Measurements from ENCODE around the gene TBXAS1. TPM values are rescaled to one million over a fixed set of nuclear protein-coding genes. Genes with fewer than 3 reads are reported as not detected.

The TBXAS1 gene
- total RNA-seq, 5 donors from 2014 or later (not counting 1 experiment from before 2014, with no cell fraction given): 5.2 to 14.2 (median 7.3) TPM

DNA sequence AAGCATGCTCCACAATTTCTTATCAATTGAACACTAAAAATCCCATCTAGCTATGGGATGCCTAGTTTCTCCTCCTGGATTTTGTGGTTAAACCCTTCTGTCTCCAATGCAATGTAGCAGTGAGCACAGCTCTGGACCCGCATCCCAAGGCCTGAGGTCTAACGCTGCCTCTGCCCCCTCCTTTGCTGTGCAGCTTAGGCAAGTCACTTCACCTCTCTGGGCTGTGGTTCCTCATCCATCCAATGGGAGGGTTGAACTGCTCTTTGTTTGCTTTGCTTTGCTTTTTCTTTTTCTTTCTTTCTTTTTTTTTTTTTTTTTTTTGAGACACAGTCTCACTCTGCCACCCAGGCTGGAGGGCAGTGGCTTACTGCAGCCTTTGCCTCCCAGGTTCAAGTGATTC is 164.5 kb downstream of the TBXAS1 start:
- POLR2A ChIA-PET: interaction anchor here in 1 of 2 donors (0.6 kb wide), 1 partner anchor 329 kb away, joined by 3 read pairs; no protein-coding TSS in a partner anchor

DNA sequence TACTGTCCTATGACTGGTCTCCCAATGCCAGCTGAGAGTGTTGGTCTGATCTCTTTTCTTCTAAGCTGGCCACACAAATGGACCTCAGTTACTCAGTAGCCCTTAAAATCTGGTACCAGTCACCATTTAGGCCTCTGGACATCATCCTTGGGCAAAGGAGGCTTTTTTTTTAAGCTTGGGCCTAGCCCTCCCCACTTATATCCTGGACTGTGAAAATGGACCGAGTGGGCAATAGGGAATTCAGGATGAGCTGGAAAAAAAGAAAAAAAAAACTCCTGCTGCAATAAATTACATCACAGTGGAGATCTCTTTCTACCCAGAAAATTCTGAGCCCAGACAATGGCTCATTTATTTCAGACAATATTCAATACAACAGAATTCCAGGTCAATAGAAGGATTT is 165.3 kb downstream of the TBXAS1 start:
- Histone ChIP-seq H3K4me1 (ENCODE audit: control insufficient read depth in 1 of 2, extremely low read depth in 1 of 2, insufficient read depth in 2 of 2, low read length in 2 of 2) (no peaks in the 10 kb centered on the region), H3K27me3 (replicated peaks in 1 of 2; ENCODE audit: control insufficient read depth in 2 of 2, extremely low read depth in 1 of 2, insufficient read depth in 2 of 2, low read length in 1 of 2) (peaks cover 0 to 2% of the 10 kb centered on the region in 2 experiments), H3K4me3 (ENCODE audit: control insufficient read depth in 1 of 2, extremely low read depth in 1 of 2, low read length in 1 of 2) (no peak overlapping the region), H3K27ac (ENCODE audit: low read length) (no peak overlapping the region), H3K9me3 (no peaks in the 10 kb centered on the region), H3K36me3 (ENCODE audit: control insufficient read depth in 2 of 2, extremely low read depth in 1 of 2, insufficient read depth in 1 of 2, low read length in 1 of 2) (no peaks in the 10 kb centered on the region)
- Mint-ChIP-seq H3K27me3 (no peaks in the 10 kb centered on the region), H3K27ac (no peak overlapping the region), H3K4me1 (peaks cover 0 to 5% (median 0%) of the 10 kb centered on the region in 3 donors), H3K36me3 (no peaks in the 10 kb centered on the region), H3K4me3 (no peak overlapping the region), H3K9me3 (no peaks in the 10 kb centered on the region)
- DNase-seq: no peak
- ChIA-PET POLR2A (no interaction called here), CTCF (interaction anchor here in 1 of 2 donors (0.7 kb wide), 1 partner anchor 332 kb away, joined by 6 read pairs; no protein-coding TSS in a partner anchor)
- no CpG with 5 or more reads among the region's 1 CpG for WGBS (ENCODE audit: insufficient coverage)
- no peak for ATAC-seq (replicated peaks in 1 of 4)

More for the DNA sequence above, 164.5 kb downstream of the TBXAS1 start:
- Mint-ChIP-seq H3K36me3 (no peaks in the 10 kb centered on the region), H3K9me3 (no peaks in the 10 kb centered on the region), H3K27ac (no peak overlapping the region), H3K27me3 (no peaks in the 10 kb centered on the region), H3K4me3 (no peak overlapping the region), H3K4me1 (peaks cover 0 to 5% (median 0%) of the 10 kb centered on the region in 3 donors)
- Histone ChIP-seq H3K9me3 (no peaks in the 10 kb centered on the region), H3K36me3 (ENCODE audit: control insufficient read depth in 2 of 2, extremely low read depth in 1 of 2, insufficient read depth in 1 of 2, low read length in 1 of 2) (no peaks in the 10 kb centered on the region), H3K27ac (ENCODE audit: low read length) (no peak overlapping the region), H3K4me1 (ENCODE audit: control insufficient read depth in 1 of 2, extremely low read depth in 1 of 2, insufficient read depth in 2 of 2, low read length in 2 of 2) (no peaks in the 10 kb centered on the region), H3K27me3 (replicated peaks in 1 of 2; ENCODE audit: control insufficient read depth in 2 of 2, extremely low read depth in 1 of 2, insufficient read depth in 2 of 2, low read length in 1 of 2) (peaks cover 0 to 2% of the 10 kb centered on the region in 2 experiments), H3K4me3 (ENCODE audit: control insufficient read depth in 1 of 2, extremely low read depth in 1 of 2, low read length in 1 of 2) (no peak overlapping the region)
- 100% methylated on average over 1 of the region's 2 CpGs for WGBS (ENCODE audit: insufficient coverage)
- CTCF ChIA-PET: interaction anchor here in 1 of 2 donors (0.7 kb wide), 1 partner anchor 332 kb away, joined by 6 read pairs; no protein-coding TSS in a partner anchor
- ATAC-seq (replicated peaks in 1 of 4) (no peak), DNase-seq (no peak)

DNA sequence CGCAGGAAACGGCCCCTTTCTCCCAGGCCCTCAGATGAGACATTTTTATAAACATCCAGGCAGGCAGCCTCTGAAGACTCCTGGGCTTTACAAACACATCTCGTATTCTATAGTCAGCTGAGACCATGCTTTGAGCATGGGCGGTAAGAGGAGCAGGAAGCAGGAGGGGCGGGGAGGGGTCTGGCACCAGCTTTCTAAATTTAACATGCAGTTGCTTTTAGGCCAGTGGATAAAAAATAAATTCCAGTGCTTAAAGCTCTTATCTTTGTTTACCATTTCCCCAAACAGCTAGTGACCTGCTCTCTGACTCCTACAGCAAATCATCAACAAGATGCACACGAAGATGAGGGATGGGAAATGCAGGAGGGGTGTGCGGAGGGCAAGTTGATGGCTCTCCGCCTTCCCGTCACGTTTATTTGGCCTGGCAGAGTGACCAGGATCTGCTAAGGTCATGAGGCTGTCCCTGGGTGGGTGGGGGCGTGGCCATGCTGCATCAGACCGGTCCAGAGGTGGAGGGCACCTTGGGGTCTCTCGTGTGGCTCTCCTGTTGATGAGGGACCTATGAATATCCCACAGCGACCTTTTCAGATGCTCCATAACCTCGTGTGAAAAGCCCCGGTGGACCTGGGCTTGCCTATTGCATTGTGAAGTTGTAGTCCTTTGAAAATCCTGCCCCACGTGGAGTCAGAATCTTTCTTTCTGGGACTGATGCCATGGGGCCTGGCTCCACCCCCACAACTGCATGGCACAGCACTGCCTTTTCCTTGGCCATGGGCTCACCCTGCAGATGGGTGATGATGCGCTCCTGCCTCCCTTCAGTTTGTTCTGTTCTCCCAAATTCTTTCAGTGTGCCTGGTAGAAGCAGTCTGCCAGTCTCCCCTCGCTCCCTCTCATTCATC is 166.2 kb downstream of the TBXAS1 start:
- H3K9me3 Mint-ChIP-seq: no peaks in the 10 kb centered on the region
- no peak overlapping the region for H3K4me3 ChIP-seq (ENCODE audit: control insufficient read depth in 1 of 2, extremely low read depth in 1 of 2, low read length in 1 of 2)
- no peaks in the 10 kb centered on the region for H3K27me3 Mint-ChIP-seq
- no peaks in the 10 kb centered on the region for H3K36me3 Mint-ChIP-seq
- no peak overlapping the region for H3K27ac ChIP-seq (ENCODE audit: low read length)
- no peaks in the 10 kb centered on the region for H3K9me3 ChIP-seq
- ChIA-PET POLR2A (no interaction called here), CTCF (no interaction called here)
- no peak for DNase-seq
- no peak for ATAC-seq (replicated peaks in 1 of 4)
- no peaks in the 10 kb centered on the region for H3K4me1 Mint-ChIP-seq
- no peak overlapping the region for H3K27ac Mint-ChIP-seq
- H3K4me1 ChIP-seq (ENCODE audit: control insufficient read depth in 1 of 2, extremely low read depth in 1 of 2, insufficient read depth in 2 of 2, low read length in 2 of 2): no peaks in the 10 kb centered on the region
- 82% methylated on average over 15 of the region's 19 CpGs for WGBS (ENCODE audit: insufficient coverage)
- H3K4me3 Mint-ChIP-seq: no peak overlapping the region
- H3K27me3 ChIP-seq (replicated peaks in 1 of 2; ENCODE audit: control insufficient read depth in 2 of 2, extremely low read depth in 1 of 2, insufficient read depth in 2 of 2, low read length in 1 of 2): peaks cover 0 to 2% of the 10 kb centered on the region in 2 experiments
- H3K36me3 ChIP-seq (ENCODE audit: control insufficient read depth in 2 of 2, extremely low read depth in 1 of 2, insufficient read depth in 1 of 2, low read length in 1 of 2): no peaks in the 10 kb centered on the region

DNA sequence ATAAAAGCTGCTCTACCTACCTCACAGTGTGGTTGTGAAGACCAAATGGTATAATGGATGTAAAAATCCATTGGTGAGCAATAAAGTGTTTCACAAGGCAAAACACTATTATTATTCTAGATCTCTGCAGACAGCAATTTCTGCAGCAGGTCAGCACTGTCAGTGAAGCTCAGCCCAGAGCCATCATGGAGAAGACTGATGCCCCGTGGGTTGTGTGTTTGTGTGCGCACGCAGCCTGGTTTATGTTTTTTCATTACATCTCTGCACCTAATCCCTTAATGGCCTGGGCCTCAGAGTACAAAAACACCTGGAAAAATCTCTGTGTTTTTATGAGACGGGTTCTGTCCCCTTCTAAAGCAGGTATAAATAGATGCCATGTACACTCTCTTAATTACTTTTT is 169.5 kb downstream of the TBXAS1 start:
- WGBS (ENCODE audit: insufficient coverage): 100% methylated on average over 1 of the region's 4 CpGs
- H3K4me3 Mint-ChIP-seq: no peak overlapping the region
- no peaks in the 10 kb centered on the region for H3K4me1 ChIP-seq (ENCODE audit: control insufficient read depth in 1 of 2, extremely low read depth in 1 of 2, insufficient read depth in 2 of 2, low read length in 2 of 2)
- H3K27ac ChIP-seq (ENCODE audit: low read length): no peak overlapping the region
- no peaks in the 10 kb centered on the region for H3K9me3 Mint-ChIP-seq
- H3K36me3 ChIP-seq (ENCODE audit: control insufficient read depth in 2 of 2, extremely low read depth in 1 of 2, insufficient read depth in 1 of 2, low read length in 1 of 2): no peaks in the 10 kb centered on the region
- DNase-seq (no peak), ATAC-seq (replicated peaks in 1 of 4) (no peak)
- H3K27me3 Mint-ChIP-seq: no peaks in the 10 kb centered on the region
- no peaks in the 10 kb centered on the region for H3K9me3 ChIP-seq
- CTCF ChIA-PET: interaction anchor here in 1 of 2 donors (0.6 to 1.4 kb wide), 2 partner anchors 351 to 397 kb away, joined by 3 to 7 read pairs; no protein-coding TSS in a partner anchor
- H3K4me1 Mint-ChIP-seq: no peaks in the 10 kb centered on the region
- no peak overlapping the region for H3K4me3 ChIP-seq (ENCODE audit: control insufficient read depth in 1 of 2, extremely low read depth in 1 of 2, low read length in 1 of 2)
- POLR2A ChIA-PET: no interaction called here
- H3K27ac Mint-ChIP-seq: no peak overlapping the region
- H3K27me3 ChIP-seq (replicated peaks in 1 of 2; ENCODE audit: control insufficient read depth in 2 of 2, extremely low read depth in 1 of 2, insufficient read depth in 2 of 2, low read length in 1 of 2): no peaks in the 10 kb centered on the region
- H3K36me3 Mint-ChIP-seq: no peaks in the 10 kb centered on the region

DNA sequence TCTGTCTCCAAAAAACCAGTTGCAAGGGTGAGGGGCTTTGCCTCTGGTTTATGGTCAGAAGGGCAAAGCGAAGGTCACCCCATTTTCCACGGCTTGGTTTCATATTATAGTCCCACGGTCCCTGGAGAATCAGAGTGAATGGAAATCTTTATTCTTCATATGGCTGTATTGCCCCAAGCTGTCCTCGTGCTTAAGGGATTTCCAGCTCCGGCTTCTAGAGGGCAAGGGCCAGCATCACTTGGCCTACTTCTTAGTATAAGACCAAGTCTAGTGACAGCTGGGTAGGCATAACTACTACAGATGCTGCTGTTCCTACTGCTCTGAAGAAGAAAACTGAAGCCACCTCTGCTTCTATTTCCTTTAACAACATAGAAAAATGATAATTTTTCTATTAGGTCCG is 170.5 kb downstream of the TBXAS1 start:
- H3K27me3 ChIP-seq (replicated peaks in 1 of 2; ENCODE audit: control insufficient read depth in 2 of 2, extremely low read depth in 1 of 2, insufficient read depth in 2 of 2, low read length in 1 of 2): no peaks in the 10 kb centered on the region
- H3K4me3 ChIP-seq (ENCODE audit: control insufficient read depth in 1 of 2, extremely low read depth in 1 of 2, low read length in 1 of 2): no peak overlapping the region
- H3K27ac ChIP-seq (ENCODE audit: low read length): no peak overlapping the region
- Mint-ChIP-seq H3K4me3 (no peak overlapping the region), H3K4me1 (no peaks in the 10 kb centered on the region), H3K36me3 (no peaks in the 10 kb centered on the region), H3K27ac (no peak overlapping the region), H3K27me3 (no peaks in the 10 kb centered on the region), H3K9me3 (no peaks in the 10 kb centered on the region)
- DNase-seq (no peak), ATAC-seq (replicated peaks in 1 of 4) (no peak)
- ChIA-PET POLR2A (no interaction called here), CTCF (interaction anchor here in 1 of 2 donors (1.4 kb wide), 1 partner anchor 352 kb away, joined by 7 read pairs; no protein-coding TSS in a partner anchor)
- no peaks in the 10 kb centered on the region for H3K36me3 ChIP-seq (ENCODE audit: control insufficient read depth in 2 of 2, extremely low read depth in 1 of 2, insufficient read depth in 1 of 2, low read length in 1 of 2)
- no peaks in the 10 kb centered on the region for H3K9me3 ChIP-seq
- H3K4me1 ChIP-seq (ENCODE audit: control insufficient read depth in 1 of 2, extremely low read depth in 1 of 2, insufficient read depth in 2 of 2, low read length in 2 of 2): no peaks in the 10 kb centered on the region
- WGBS (ENCODE audit: insufficient coverage): 100% methylated on average over 1 of the region's 6 CpGs

DNA sequence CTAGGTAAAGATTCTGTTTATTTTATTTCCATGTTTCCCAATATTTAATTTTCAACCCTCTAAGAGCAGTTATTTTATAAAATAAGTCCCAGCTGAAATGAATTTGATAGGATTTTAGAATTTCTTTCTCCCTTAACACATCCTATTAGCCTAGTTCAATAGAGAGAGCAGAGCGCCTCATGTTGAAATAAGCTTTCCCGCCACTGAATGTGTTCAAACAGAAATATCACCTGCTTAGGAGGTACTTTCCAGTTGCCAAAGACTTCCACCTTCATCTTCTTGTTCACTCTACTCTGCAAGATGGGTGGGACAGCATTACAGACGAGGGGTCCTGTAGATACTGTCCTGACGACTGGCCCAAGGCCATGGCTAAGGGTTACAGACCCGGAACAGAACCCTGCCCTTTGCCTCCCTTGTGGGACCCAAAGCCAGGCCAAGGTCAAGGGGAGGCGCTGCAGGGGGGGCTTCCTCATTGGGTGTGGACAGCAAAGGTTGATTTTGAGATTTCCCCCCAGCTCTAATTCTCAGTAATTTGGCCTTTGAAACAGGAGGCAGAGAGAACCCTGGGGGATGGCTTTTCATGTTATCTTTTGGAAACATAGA is 171.7 kb downstream of the TBXAS1 start:
- Mint-ChIP-seq H3K27me3 (no peaks in the 10 kb centered on the region), H3K36me3 (no peaks in the 10 kb centered on the region), H3K4me1 (no peaks in the 10 kb centered on the region), H3K27ac (no peak overlapping the region), H3K4me3 (no peak overlapping the region), H3K9me3 (no peaks in the 10 kb centered on the region)
- DNase-seq: no peak
- WGBS (ENCODE audit: insufficient coverage): 97% methylated on average over 5 of the region's 6 CpGs
- Histone ChIP-seq H3K27me3 (replicated peaks in 1 of 2; ENCODE audit: control insufficient read depth in 2 of 2, extremely low read depth in 1 of 2, insufficient read depth in 2 of 2, low read length in 1 of 2) (no peaks in the 10 kb centered on the region), H3K27ac (ENCODE audit: low read length) (no peak overlapping the region), H3K4me1 (ENCODE audit: control insufficient read depth in 1 of 2, extremely low read depth in 1 of 2, insufficient read depth in 2 of 2, low read length in 2 of 2) (no peaks in the 10 kb centered on the region), H3K4me3 (ENCODE audit: control insufficient read depth in 1 of 2, extremely low read depth in 1 of 2, low read length in 1 of 2) (no peak overlapping the region), H3K36me3 (ENCODE audit: control insufficient read depth in 2 of 2, extremely low read depth in 1 of 2, insufficient read depth in 1 of 2, low read length in 1 of 2) (no peaks in the 10 kb centered on the region), H3K9me3 (no peaks in the 10 kb centered on the region)
- ChIA-PET POLR2A (no interaction called here), CTCF (interaction anchor here (0.7 to 4.5 kb wide), 3 partner anchors 13 to 355 kb away, joined by 3 to 18 read pairs (median 4); no protein-coding TSS in a partner anchor)
- ATAC-seq (replicated peaks in 1 of 4): no peak

Measured in T-cell (primary cell).